Kidney glomerular epithelial cell (primary cell): ENCODE results near the gene PWWP2B.
"Not testable (repeated sequence)": the region's sequence is repeated elsewhere in the genome, so short reads cannot be mapped to it uniquely, and the experiment has no call there.

ENCODE experiments used
- DNase-seq: peaks from one replicate; lab custom pipeline; 2025; lab: John Stamatoyannopoulos, UW

Gene PWWP2B

DNA sequence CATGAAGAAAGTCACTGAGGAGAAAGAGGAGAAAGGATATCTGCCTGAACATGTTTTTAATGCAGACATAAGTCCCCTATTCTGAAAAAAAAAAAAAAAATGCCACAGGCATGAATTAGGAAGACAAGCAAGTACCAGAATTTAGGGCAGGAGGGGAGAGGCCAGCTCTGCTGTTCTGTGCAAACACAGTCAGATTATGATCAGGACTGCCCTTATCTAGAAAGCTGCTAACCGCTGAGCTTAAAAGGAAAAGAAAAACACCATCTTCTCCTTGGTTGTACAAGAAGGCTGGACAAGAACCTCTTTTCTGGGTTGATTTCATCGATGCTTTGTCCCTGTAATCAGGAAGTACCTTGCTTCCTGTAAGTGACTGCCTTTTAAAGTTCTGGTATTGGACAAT, 15.3 kb upstream of the PWWP2B start:
- DNase-seq: no peak

DNA sequence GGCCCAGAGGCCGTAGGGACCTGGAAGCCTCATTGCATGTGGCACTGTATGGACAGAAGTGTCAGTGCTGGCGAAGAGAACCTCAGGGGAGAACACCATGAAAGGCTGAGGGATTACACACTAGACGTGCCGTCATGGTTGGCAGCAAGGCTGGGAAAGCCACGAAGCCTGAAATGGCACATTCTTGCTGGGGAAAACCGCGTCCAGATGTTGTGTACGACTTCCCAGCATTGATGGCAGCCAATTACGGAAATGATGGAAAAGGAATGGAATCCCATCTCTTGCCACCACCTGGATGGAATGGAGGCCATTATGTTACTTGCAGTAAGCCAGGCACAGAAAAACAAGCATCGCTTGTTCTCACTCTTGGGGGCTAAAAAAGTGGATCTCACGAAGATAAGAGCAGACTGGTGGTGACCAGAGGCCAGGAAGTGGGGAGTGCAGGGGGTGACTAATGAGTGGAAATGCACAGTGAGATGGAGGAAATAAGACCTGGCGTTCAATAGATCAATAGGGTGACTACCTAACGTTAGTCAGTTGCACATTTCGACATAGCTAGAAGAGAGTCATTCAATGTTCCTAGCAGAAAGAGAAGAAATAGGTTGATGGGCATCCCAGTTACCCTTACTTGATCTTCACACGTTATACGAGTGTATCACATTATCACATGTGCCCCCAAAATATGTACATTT, 14.6 kb upstream of the PWWP2B start:
- DNase-seq: no peak

DNA sequence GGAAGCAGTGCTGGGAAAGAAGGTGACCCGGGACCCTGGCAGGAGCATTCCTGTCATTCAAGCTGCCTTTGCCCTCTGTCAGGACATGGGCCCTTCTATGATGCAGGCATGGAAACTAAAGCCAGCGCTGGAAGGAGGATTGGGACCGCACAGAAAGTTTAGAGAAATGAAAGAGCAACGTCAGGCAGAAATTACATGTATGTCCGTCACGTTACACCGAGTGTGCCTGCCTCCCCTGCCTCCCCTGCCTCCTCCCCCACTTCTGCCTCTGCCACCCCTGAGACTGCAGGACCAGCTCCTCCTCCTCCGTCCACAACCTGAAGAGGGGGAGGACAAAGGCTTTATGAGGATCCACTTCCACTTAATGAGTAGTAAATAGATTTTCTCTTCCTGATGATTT, 13.9 kb upstream of the PWWP2B start:
- no peak for DNase-seq

DNA sequence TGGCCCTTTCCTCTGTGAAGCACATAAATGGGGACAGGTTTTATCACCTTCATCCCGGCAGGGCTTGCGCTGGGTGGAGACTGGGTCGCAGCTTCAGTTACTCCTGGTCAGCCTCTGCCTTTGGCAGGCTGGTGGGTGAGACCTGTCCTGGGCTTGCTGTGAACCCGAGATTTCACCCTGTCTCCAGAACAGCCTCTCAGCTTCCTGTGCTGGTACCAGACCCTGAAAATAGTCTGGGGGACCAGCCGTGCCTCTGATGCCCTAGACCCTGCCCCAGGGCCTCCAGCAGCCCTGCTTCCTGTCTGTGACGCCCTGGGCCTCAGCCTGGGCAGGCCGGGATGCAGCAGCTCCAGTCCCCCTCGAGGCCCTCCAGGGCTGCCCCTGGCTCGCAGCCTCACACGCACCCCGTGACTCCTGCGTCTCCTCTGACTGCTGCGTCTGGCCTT, 13.2 kb upstream of the PWWP2B start:
- no peak for DNase-seq

DNA sequence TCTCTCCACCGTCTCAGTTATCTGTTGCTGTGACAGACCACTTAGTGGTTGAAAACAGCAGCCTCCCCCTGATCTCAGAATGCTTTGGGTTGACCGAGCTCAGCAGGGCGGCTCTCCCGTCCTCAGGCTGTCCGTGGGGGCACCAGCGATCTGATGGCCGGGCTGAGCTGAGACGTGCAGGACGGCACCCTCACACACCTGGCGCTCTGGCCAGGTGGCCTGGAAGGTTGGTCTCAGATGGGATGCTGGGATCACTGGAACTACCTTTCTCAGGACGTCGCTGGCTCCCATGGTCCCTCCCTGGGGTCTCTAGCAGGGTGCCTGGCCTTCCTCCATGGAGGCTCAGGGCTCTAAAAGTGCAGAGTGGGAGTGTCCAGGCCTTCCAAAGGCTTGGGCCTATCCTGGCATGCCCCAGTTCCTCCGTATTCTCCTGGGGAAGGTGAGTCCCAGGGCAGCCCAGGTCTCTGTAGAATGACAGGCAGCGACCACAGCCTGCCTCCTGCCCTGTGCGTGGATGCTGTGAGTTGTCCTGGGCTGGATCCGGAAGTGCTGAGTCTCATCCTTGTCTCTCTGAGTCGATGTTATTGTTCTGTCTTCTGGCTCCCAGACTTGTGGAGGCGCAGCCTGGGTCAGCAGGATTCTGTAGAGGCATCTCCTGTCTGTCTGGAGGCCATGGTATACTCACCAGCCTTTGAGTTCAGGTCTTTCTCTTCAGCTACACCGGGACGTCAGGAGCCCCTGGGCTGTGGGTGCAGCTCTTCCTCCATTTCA, 12.2 kb upstream of the PWWP2B start:
- no peak for DNase-seq

DNA sequence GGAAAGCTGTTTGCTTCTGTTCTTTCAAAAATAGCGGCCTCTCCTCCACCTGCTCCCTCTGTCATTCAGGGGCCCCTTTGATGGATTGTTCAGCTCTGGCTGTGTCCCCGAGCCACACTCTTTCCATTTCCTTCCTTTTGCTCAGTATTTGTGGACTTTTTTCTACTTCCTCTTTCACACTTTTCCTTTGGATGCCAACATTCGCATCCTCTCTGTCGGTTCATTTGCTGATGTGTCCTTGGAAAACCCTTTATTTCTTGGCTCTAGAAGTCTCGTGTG, 11.7 kb upstream of the PWWP2B start:
- DNase-seq: no peak

DNA sequence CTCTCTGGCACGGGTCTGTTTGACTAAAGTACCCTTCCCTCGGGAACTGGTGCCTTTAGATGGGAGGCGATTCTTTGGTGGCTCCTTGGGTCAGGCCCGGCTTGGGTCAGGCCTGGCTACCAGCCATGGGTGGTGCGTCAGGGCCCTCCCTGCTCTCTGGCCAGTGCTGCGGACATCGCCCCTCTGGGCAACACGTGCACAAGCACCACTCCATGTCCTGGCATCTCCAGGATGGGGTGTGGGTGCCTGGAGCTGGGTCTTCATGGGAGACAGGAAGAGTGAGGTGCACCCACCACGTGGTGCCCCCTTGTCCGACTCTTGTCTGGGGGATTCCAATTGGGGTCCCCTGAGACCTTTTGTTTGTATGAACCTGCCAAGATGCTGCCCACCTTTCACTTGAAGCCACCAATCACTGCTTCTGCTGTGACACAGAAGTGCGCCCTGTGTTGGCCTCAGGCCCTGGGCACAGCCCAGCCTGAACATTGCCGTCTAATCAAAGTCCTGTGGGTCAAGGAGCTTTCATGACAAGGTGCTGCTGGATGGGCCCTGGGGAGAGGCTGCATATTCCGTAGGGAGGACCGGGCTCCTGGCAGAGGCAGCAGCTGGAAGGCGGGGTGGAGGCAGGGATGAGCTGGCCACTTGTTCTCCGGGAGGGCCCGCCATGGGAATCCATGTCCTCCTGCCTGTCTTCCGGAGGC, 11.1 kb upstream of the PWWP2B start:
- DNase-seq: no peak

DNA sequence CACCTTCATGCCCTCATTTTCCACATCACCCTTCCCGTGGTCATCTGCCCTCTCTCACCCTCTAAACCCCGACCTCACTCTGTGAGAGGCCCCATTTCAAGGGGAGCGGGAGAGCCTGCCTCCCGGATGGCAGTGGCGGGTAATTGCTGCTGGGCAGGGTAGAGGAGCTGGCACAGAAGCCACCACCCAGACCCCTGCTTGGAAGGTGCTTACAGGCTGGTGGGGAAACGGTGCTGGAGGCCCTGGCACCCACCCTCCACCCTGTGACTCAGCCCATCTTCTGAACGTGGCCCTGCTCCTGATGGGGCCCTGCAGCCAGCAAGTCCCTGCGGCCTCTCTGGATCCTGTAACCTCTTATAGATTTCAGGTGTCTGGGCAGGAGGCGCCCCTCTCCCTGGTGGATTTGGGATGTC, 10.6 kb upstream of the PWWP2B start:
- DNase-seq: no peak

DNA sequence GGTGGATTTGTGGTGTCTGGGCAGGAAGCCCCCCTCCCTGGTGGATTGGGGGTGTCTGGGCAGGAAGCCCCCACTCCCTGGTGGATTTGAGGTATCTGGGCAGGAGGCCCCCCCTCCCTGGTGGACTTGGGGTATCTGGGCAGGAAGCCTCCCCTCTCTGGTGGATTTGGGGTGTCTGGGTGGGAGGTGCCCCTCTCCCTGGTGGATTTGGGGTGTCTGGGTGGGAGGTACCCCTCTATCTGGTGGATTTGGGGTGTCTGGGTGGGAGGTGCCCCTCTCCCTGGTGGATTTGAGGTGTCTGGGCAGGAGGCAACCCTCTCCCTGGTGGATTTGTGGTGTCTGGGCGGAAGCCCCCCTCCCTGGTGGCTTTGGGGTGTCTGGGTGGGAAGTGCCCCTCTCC, 10.1 kb upstream of the PWWP2B start:
- not testable (repeated sequence) for DNase-seq

DNA sequence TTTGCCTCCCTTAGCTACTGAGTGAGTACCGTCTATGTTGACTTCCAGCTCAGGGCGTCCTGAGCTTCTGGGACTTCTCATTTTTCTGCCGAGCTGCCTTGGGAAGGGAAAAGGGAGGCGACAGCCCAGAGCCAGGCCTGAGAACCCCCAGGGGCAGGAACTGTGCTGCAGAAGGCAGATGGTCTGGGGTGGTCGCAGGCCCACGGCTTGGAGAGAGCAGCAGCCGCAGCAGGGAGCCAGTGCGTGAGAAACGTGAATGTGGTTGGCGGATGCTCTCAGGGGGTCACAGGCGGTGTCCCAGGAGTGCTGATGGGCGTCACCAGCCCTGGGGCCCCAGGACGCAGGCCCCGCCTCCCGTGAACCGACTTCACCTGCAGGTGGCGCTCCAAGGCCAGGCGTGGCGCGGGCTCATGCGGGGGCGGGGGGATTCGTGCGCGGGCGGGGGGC, 9.2 kb upstream of the PWWP2B start:
- no peak for DNase-seq

DNA sequence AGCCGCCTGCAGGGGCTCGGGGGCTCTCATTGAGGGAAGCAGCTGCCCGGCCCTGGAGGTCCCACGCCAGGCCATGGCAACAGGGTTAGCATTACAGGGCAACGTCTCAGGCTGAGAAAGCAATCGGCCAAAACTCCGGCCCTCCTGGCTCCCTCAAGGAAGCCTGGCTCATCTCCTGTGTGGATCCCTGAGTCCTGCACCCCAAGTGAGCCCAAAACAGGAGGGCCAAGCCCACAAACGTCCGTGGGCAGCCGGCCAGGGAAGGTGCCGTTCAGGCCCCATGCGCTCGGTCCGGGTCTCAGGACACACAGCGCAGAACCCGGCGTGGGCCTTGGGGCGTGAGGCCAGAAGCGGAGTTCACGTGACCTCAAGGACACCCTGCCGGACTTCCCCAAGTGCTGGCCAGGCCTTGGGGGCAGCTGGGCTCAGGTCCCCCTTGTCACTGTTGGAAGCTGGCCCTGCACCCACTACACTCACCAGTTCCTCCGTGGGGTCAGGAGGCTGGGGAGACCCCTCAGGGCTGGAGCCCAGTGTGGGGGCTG, 8.0 kb upstream of the PWWP2B start:
- no peak for DNase-seq

DNA sequence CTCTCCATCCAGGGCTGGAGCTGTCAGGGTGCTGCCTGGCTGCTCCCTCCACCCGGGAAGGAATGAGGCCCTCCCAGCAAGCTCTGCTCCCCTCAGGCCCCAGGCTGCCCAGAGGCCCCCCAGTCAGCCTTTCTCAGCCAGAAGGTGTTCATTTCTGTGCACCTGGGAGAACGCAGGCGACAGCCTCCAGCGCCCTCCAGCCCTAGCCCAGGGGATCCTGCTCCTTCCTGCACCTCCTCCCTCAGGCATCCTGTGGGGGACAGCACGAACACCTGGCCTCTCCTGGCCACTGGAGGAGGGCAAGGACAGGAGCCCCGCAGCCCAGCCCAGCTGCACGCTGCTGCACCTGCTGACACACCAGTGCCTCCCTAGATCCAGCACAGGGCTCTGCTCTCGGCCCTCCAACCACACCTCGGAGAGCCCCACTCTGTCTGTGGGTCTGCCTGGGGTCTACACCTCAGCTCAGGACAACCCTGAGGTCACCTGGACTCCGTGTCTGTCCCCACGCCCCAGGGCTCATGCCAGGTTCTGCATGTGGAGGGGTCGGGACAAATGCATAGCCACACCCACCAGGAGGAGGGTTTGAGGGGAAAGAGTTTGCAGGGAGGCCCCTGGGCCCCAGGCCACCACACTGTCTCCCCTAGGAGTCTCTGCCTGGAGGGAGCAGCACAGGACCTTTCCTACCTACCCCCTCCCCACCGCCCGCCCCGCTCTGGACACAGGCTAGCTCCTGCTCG, 7.4 kb upstream of the PWWP2B start:
- DNase-seq: no peak

DNA sequence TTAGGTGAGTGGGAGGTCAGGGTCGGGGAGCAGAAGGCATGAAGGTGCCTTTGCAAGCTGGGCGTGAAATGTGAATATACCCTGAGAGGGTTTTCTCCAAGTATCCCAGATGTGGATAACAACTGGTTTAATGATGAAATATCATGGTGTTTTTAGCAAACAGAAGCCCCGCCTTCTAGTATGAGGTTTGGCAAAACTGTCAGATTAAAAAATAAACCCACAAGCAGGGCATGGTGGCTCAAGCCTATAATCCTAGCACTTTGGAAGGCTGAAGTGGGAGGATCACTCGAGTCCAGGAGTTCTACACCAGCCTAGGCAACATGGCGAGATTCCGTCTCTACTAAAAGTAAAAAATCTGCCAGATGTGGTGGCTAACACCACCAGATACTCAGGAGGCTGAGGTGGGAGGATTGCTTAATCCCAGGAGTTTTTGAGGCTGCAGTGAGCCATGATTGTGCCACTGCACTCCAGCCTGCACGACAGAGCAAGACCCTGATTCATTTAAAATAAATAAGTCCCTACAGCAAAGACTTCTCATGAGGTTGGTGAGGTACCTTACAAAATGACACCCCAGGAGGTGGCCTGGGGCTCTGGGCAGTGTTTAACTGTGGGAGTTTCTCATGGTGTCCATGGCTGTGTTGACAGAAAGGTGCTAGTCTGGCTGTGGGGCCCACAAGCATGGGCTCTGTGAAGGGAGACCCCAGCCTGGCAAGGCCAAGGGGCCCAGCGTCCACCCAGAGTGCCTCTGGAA, 6.7 kb upstream of the PWWP2B start:
- no peak for DNase-seq

DNA sequence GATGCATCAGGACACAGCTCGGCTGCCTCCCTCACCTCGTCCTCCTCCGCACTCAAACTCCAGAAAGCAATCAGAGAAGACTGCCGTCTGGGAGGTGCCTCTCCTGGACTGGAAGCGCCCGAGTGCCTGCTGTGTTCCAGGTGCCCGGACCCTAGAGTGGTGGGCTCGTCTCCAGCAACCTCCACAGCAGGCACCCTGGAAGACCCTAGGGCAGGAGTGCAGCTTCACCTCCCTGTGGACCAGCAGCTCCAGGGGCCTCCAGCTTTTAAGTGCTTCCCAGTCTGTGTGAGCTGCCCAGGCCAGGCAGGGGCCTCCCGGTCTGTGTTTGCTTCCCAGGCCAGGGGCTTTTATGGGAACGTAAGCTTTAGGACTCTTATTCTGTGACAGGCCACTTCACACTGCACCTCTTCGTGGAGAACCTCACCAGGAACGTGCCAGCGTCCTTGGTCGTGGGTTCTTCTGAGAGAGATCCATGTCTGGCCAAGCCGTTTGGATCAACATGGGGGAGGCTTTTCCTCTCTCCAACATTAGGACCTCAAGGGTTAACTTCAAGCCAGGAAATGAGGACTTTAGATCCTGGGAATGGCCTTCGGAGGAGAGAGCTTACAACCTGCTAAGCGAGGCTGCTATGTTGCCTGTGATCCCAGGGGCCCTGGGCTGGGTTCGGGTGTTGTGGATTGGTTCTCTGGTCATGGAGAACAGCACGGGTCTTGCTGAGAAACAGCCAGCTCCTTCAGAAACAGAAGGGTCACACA, 5.9 kb upstream of the PWWP2B start:
- no peak for DNase-seq

DNA sequence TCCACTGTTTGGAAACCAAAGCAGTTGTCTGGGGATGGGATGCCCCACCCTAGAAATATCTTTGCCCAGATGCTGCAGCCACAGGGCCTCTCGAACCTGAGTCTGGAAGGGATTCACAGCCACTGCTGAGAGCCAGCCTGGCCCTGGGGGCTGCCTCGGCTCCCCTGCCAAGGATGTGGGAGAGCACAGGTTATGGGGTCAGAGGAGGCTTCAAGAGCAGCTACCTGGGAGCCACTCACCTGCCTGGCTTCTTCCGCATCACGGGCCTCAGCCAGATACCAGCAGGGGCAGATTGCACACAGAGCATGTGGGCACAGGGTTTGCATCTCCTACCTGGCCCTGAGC, 5.4 kb upstream of the PWWP2B start:
- DNase-seq: no peak

DNA sequence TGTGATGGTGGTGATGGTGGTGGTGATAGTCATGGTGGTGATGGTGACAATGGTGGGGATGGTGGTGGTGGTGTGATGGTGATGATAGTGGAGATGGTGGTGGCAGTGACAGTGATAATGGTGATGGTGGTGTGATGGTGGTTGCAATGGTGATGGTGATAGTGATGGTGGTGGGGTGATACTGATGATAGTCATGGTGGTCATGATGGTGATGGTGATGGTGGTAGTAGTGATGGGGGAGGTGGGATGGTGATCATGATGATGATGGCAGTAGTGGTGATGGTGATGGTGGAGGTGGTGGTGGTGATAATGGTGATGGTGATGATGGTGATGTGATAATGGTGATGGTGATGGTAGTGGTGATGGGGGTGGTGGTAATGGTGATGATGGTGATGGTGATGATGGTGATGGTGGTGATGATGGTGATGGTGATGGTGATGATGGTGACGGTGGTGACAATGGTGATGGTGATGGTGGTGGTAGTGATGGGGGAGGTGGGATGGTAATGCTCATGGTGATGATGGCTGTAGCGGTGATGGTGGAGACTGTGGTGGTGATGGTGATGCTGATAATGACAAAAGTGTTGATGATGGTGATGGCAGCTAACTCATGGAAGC, 4.7 kb upstream of the PWWP2B start:
- DNase-seq: no peak

DNA sequence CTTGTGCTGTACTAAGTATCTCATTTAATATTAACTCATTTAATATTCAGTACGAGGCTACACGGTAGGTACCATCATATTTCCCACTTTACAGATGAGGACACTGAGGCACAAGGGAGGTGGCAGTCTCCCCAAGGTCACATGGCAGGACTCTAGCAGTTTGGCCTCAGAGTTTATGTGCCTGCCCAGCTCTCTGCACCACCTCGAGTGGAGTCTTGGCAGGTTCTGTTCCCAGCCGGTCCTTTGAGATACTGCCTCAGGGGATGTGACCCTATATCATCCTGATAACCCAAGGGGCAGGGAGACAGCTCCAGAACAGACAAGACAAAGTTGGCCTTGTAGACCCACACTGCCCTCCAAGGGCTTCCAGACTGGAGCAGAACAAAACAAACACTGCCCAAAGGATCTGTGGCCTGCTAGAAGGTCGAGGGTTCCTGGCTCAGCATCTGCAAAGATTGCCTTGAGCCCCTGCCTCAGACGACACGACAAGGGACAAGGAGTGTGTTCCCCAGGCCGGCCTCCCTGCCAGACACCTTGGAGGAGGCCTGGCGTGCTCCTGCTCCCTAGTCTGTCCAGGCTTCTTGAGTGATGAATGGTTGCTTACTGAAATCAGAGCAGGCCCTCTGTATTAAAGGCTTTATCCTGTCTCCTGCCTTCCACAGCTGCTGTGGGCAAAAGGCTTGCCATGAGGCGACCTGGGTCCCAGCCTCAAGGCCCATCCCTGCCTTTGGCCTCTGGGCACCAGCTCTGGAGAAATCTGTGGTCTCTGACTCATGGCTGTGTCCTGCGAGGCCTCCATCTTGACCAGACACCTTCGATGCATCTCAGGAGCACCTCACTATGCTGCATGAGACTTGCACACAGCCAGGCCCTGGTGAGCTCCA, 3.9 kb upstream of the PWWP2B start:
- no peak for DNase-seq

DNA sequence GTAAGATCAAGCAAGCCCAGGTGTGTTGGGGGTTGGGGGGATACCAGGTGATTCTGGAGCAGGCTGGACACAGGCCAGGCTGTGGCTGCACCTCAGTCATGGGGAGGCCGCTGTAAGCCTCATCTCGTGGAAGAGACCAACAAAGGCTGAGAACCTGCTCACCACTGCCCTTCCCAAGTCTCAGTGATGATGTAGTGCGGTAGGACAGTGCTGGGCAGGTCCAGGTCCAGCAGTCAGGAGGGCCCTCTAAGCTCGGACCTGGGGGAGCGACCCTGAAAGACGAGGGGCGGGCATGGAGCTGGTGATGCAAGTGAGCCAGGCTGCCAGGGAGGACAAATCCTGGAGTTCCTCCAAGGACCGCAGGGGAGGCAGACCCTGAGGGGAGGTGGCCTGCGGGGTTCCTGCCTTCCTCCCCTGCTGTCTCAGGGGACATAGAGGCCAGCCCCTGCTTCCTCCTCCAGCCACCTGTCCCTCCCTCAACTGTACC, 3.3 kb upstream of the PWWP2B start:
- DNase-seq: no peak

DNA sequence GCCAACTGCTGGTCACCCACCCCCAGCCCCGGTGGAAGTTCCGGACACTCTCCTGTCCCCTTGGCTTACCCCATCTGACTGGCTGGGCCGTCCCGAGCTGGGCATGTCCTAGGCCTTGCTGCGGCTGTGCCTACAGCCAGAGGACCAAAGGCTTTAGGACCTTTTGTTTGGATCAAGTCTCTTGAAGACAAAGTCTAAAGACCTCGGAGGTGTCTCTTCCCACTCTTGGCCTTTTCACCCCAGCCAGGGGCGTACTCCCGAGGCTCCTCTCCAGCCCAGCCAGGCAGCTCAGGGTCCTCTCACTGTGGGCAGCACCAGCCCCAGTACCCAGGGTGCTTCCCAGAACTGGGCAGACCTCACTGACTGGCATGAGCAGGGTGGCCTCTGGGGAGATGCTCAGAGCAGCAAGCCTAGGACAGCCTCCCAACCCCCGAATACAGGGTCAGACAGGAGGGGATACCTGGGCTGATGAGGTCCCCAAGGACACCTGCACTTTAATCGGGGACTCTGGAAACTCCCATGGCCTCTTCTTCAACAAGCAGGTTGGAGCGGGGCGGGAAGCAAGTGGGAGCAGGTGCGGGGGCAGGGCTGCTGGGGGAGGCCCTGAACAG, 2.7 kb upstream of the PWWP2B start:
- no peak for DNase-seq
